Stimulated activated CD4-positive, alpha-beta T cell treated with anti-CD3 and anti-CD28 coated beads, Interleukin-12 subunit alpha, Interleukin-12 subunit beta, amount 100 ng/mL, for 48 hours (primary cell): ENCODE results near the gene PPIL1.

Experiments
- DNase-seq, 3 donors: peaks; one replicate each; pipeline ENCODE4 v3.0.0-alpha.2; 2020; ENCODE audit warnings: low read depth in 2 of 3, low spot score in 1 of 3

PPIL1 gene

DNA sequence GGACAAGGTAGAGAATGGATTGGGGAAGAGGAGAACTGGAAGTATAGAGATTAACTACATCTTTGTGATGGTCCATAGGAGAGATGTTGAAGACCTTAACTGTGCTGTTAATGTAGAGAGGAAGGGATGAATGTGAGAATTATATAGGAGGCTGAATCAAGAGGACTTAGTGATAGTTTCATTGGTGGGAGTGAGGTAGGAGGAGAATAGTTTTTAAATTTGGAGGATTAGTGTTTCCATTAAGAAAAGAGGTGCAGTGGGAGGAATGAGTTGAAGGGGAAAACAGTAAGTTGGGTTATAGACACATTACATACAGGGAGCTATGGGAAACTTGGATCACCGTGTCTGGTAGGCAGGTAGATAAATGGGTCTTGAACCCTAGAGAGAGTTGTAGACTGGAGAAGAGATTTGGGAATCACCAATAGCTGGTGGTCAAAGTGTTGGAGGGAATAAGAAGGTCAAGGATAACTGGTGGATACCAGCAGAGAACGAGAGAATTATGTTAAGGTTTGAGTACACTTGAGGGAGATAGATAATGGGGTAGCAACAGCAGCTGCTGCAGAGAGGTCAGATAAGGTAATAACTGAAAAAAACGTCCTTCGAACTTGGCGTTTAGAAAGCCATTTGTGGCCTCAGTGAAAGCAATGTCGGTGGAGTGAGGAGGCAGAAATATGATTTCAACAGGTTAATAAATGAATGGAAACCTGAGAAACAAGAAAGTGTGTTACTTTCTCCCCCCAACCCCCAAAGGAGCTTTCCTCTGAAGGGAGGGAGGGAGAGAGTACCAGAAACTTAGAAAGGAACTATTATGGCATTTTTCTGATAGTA, 14.3 kb upstream of the PPIL1 start:
- DNase-seq = no peak

DNA sequence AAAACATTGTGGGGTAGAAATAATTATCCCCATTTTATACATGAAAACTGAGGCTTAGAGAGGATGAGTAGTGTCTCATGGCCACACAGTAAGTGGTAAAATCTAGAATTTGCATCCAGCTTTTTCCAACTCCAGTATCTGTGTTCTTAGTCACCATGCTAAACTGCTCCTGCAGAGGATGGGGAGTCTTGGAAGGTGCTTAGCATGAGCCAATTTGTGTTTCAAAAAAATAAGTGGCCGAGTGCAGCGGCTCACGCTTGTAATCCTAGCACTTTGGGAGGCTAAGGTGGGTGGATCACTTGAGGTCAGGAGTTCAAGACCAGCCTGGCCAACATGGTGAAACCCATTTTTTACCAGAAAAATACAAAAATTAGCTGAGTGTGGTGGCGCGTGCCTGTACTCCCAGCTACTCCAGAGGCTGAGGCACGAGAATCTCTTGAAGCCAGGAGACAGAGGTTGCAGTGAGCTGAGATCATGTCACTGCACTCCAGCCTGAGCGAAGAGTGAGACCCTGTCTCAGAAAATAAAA, 13.6 kb upstream of the PPIL1 start:
- DNase-seq = no peak

DNA sequence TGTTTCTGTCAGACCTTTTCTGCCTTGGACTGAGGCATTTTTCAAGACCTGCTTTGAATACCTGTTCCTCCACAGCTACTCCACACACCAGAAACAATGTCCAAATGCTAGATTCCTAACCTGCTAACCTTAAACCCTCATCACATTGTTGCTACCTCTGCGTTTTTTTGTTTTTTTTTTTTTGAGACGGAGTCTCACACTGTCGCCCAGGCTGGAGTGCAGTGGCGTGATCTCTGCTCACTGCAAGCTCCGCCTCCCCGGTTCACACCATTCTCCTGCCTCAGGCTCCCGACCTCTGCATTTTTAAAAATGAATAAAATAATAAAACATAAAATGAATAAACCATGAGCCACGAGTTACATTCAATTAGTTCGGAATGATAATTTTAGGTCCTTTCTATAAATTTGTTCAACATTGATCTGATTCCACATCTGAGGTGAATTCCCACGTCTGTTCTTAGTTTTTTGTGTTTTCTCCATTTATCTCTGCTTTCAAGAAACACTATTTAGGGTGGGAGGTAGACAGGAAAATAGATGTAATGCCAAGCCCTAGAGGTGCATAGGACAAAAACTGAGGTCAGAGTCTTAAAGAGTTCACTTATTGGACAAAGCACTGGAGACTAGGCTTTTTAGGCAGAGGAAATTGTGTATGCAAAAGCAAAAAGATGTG, 12.5 kb upstream of the PPIL1 start:
- DNase-seq = no peak

DNA sequence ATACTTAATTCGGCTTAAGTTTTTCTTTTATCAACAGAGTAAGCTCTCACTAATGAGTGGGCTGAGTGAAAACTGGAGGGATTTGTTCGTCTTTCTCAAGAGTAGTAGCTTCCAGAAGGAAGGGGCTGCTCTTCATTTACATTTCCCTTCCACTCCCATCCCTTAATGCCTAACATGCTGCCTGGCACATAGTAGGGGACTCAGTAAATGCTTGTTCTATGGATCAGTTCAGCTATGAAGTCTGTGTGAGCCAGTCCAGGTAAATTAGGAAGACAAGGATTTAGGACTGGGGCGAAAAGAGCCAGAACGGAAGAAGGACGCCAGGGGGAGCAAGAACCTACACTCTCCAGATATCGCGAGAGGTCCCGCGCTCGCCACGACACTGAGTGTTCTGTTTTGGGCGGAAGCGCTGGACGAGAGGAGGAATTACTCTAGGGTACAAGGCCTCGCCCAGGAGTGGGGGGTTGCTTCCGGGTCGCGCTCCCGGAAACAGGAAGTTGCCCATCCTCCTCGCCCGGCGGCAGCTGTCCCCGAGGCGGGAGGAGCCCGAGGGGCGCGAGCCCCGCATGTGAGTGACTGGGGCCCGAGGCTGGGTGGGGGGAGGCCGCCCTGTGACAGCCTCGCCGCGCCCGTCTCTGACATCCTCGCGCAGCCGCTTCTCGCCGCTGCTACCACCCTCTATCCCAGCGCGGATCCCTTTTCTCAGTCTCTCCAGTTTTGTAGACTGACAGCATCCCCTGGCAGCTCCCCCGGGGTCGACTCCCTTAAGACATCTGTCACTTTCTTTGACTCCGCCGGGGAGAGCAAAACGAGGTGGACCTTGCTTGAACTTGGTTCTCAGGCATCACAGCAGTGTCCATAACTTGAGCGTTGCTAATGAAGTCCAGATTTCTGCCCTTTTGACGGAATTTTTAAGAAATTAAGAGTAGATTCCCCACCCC, 11.1 kb upstream of the PPIL1 start, which contains the start of gene C6orf89:
C6orf89 (plus strand) TSS at position 492 of the 941 bp plus-strand sequence. CDS start 13,493 bp downstream, outside the sequence.
- peak; percentile 94 to 96 (median 95) for DNase-seq

DNA sequence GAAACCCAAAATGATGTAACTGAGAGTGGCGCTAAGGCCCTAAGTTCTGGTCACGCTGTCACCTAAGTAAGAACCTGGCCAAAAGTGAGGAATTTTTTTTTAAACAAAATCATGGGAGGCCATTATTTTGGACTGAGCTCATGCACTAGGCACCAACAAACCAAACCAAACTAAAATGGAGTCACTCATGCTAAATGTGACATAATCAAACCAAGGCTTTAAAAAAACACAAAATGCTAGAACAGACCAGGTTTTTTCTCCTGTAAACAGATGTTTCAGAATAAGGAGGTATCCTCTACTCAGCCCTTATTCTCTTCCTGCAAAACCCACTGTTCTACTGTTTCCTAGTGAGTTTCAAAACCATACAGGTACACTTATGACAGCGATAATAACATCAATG, 10.0 kb upstream of the PPIL1 start:
- DNase-seq = no peak

DNA sequence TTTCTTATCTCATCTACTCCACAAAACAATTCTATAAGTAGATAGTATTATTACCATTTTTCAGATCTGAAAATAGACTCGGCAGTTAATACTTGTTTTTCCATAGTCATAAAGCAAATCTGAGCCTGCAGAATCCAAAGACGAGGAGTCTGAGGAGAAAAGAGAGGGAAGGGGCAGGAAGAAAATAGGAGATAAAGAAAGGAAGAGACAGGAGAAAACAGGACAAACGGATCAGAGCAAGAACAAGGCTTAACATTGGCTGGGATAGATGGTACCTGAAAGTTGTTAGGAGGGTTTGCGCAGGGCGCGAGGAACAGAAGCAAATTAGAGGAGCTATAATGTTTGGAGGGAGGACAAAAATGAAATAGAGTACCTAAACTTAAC, 639 bp upstream of the PPIL1 start:
- no peak for DNase-seq

DNA sequence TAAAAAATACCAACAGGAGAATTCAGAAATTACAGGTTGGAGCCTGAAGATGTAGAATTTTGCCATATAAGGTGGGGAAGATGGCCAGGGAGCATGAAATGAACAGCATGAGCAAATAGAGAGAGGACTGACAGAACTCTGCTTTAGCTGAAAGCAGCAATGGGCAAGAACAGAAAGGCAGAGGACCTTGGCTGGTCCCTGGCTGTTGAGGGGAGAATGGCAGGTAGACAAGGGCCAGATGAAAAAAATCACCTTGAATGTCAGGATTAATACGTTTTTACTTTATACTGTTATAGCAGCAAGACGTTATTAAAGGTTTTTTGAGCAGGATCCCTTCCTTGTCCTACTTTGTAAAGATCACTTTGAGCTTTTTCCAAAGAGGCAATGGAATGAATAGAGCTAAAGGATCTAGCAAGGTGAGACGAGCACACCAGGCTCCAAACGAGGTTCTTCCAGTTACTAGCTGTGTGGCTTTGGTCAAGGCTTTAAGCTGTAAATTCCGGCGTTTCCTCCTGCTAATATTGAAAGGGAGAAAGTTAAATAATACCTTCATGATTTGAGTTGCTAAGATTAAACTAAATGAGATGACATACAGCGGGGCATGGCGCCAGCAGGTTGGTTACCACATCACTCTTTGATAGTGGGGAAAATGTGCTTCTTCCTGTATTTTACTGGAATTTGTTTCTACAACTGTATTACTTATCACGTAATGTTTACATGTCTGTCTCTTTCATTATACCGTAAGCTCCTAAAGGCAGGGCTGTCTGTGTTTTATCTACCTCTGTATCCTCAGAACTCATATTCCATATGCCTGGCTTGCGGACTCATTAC, 776 bp downstream of the PPIL1 start:
- DNase-seq = no peak

DNA sequence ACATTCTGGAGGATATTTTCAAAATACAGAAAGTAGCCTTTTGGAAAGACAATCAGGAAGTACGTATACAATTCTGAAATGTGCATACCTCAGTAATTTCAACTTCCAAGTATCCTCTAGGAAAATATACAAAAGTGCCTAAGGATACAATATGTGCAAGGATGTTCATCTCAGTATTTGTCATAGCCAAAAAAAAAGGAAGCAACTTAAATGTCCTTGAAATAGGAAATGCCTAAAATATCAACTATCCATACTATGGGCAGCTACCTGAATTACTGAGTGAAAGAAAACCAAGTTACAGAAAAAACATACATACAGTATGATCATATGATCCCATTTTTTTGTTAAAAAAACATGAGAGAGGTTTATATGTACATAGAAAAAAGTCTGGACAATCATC, 1.5 kb downstream of the PPIL1 start:
- DNase-seq = no peak

DNA sequence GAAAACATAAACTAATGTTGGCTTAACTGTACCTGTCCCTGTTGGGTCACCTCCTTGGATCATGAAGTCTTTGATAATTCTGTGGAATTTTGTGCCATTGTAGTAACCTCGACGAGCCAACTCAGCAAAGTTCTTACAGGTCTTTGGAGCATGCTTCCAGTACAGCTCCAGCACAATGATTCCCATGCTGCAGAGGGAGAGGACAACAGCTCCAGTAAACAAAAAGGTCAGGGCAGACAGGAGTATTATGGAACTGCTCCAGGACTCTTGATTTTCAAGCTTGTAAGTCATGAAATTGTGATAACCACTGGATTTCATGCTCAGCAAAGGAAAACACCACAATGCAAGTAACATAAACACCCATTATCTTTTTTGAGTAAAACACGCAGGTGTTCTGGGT, 2.9 kb downstream of the PPIL1 start:
- no peak for DNase-seq

DNA sequence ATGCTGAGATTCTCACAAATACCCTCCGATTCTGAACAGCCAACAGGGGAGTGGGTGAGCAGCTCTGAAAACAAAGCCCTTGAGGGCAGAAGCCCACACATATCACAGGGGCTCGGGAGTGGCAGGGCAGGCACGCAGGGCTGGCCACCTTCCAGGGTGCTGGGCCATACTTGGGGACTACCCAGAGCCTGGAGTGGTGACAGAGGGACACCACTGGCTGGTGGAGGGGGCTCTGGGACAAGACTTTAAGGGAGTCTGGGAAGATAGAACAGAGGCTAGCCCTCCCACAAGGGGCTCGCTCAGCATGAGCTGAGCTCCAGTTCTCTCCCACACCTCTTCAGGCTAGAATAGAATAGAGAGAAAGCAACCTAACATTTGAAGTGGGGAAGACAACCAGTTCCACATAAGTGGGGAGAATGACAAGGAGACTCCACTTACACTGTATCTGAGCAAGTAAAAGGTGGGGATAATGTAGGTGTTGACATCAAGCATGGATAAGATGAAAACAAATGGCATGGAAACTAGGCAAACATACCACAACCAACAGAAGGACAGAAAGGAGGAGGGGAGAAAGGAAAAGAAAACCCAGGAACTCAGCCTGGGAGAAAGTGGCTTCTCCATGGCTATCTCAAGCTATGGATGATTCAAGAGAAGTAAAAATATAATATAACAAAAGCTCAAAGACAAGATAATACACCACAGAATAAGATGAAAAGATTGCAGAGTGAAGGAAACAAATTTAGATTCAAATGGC, 7.0 kb downstream of the PPIL1 start:
- DNase-seq = no peak

DNA sequence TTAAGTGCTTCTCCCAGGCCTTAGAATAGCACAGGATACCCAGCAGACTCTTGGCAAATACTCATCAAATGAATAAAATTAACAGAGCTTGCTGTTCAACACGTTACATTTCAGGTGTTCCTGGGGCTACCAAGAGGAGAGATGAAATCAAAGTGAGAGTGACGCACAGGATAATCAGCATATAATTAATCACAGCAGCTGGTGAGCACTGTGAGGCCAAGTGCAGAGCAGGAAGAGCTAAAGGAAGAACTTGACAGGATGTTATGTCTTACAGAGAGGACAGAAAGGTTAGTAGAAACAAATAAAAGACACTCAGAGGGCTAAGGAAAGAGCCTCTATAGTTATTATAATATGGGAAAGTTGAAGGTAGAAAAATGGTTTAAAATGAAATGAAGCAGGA, 8.8 kb downstream of the PPIL1 start:
- no peak for DNase-seq

DNA sequence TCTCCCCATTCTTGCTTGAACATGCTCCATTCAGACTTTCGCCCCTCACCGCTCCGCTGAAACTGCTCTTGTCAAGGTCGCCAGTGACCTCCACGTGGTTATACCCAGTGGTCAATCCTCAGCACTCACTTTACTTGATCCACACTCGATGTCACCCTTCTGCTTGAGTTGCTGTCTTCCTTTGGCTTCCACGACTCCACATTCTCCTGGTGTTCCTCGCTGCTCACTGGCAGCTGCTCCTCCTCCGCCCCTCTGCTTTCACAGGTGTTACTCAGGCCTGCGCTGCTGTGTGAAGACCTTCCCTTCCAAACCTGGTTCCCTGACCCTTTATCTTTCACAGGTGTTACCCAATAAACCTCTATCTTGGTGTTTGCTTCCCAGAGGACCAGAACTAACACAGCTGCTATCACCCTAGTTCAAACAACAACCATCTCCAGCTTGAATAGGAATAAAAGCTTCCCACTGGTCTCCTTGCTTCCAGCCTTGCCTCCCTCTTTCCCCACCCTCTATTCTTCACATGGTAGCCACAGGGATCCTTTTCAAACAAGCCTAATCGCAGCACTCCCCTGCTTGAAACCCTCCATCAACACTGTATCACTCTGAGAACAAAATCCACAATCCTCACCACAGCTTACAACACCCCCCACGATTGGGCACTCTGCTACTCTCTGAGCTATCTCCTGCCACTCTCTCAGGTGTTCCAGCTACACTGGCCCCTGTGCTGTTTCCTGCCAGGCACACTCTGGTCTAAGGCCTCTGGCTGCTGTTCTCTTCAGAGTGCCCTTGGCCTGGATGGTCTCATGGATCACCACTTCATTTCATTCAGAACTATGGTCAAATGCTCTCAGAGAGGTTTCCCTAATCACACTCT, 10.7 kb downstream of the PPIL1 start:
- no peak for DNase-seq

DNA sequence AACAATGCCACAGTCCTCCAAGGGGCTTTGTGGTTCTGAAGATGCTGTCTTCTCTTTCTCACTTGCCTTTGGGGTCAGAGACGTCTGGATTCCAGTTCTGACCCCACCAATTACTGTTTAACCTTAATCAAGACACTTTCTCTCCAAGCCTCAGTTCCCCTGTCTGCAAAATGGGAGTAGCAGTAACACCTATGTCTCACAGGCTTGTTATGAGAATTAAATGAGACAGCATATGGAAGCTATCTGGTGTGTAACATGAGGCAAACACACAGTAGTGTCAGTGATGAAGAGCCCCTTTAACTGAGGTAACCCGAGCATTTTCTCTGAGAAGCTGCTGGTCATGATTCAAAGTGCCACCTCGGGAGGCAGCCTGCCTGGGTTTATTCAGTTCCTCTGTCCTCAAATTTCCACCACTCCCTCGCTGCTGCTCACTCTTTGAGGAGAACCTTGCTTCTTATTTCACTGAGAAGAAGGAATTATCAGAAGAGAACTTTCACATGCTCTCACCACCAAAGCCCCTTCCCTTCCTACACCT, 11.7 kb downstream of the PPIL1 start:
- DNase-seq = no peak

DNA sequence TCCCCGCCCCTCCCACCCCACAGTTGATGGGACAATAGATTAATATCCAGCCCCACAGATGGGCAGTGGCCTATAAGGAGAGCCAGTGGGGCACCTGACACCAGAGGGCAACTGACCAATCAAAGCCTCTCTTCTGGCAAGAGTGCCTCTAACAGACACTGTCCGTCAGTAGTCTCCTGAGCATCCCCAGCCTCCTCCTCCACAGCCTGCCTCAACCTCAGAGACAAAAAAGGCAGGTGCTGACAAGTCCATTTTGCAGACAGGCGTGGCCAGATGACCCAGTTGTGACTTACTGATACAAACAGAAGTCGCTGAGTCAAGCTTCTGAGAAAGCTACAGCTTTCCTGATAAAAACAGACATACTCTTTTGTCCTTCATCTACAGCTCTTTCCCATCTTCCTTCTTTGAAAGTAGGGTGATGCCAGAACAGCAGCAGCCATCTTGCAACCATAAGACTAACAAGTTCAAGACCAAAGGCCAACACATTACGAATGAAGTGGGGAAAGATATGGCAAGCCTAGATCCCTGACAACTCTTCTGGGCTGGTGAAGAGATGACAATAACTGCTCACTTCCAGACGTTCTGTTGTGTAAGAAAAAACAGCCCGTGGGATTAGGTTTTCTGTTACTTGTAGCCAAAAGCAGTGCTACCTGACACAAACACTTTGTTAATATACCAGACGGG, 12.3 kb downstream of the PPIL1 start:
- DNase-seq = no peak

DNA sequence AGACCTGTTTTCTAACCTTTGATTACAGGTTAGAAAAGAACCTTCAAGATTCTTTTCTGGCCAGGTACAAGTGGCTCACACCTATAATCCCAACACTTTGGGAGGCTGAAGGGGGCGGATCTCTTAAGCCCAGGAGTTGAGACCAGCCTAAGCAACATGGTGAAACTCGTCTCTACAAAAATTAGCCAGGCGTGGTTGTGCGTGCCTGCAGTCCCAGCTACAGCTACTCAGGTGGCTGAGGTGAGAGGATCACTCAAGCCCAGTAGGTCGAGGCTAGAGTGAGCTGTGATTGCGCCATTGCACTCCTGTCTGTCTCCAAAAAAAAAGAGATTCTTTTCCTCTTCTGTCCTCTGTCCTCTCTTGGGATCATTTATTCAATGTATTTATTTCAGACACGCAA, 14.5 kb downstream of the PPIL1 start:
- DNase-seq = no peak

DNA sequence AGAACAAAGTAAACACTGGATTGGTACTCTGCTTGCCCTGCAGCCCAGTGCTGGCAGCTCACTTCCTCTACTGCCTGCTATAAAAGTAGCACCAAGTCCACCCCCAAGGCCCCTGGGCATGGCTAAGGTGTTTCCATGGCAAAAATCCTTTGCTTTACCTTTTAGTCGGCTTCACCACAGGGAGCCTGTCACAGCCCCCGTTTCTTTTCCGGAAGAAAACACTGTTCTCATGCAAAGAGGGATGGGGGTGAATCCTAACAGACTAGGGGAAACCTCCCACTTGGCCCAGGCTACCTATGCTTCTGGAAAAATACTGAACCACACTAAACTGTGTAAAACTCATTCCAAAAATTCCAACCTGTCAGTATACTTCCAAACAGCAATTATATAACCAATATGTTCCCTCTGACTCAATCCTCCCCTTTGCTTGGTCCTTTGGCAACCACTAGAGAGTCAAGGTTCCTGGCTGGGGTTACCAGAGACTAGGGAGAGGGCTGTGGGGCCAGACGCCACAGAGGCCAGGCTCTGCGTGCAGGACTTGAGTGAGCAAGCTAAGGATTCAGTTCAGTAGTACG, 16.1 kb downstream of the PPIL1 start:
- no peak for DNase-seq

DNA sequence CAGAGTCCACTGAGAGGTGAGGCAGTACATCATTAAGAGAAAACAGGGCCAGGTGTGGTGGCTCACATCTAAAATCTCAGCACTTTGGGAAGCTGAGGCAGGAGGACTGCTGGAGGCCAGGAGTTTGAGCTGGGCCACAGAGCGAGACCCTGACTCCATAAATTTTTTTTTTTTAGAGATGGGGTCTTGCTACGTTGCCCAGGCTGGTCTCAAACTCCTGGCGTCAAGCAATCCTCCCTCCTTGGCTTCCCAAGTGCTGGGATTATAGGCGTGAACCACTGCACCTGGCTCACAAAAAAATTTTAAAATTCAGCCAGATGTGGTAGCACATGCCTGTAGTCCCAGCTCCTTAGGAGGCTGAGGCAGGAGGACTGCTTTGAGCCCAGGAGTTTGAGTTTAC, 17.3 kb downstream of the PPIL1 start:
- DNase-seq = no peak

DNA sequence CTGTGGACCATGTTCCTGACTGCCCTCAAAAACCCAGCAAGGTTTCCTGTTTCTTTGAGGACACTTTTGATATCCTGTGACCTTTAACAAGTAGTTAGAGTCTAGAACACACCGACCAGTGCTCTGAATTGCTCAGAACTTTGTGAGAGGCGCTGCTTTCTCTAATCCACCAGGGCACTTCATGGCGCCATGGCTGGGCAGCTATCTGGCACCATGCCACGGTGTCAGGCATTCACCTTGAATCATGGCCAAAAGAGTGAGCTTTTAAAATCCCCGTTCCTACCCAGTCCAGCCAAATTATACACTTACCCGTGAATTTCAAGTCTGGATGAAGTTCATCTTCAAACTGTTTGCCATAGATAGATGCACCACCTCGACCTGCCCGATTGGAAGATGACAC, 18.3 kb downstream of the PPIL1 start:
- no peak for DNase-seq
